ENCODE measurements around the gene ATP2C1. TPM values are rescaled to one million over a fixed set of nuclear protein-coding genes. Genes with fewer than 3 reads are reported as not detected.

ATP2C1 gene

DNA sequence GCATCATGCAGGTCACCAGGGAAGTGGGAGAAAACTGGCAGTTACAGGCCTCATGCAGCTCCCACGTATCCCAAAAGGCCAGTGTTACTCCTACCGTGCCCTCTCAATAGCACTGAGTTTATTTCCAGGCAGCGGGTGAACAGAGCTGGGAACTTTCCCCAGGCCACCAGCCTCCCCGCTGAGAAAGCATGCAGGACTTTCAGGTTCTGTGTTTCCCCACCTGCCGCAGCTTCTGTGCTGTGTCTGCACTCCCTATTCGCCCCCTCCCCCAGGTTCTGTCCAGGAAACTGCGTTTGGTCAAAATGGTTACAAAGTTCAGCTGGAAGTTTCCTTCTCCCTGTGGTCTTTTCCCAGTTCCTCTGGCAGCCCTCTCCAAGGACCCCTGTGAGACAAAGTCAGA is 154.1 kb downstream of the ATP2C1 start:
- H4K8ac ChIP-seq (ENCODE audit: low read depth, low read length), result no peak overlapping the region
- H3K36me3 ChIP-seq (replicated peaks in 1 of 2; ENCODE audit: control insufficient read depth in 2 of 2, insufficient read depth in 2 of 2, low read length in 2 of 2), result no peaks in the 10 kb centered on the region
- H2AFZ ChIP-seq (ENCODE audit: low read length), result peak overlapping the region; percentile 15
- H2BK120ac ChIP-seq (ENCODE audit: low read depth, low read length), result no peak overlapping the region
- H2AK5ac ChIP-seq (ENCODE audit: low read depth, low read length), result no peak overlapping the region
- H3K27ac ChIP-seq (replicated peaks; ENCODE audit: low read length), result no peak overlapping the region
- H3K9ac ChIP-seq (ENCODE audit: low read depth, low read length, poor library complexity), result no peak overlapping the region
- no peak overlapping the region for H2BK5ac ChIP-seq (ENCODE audit: low read length)
- H3K18ac ChIP-seq (ENCODE audit: low read length), result peak overlapping the region; percentile 19
- H3K4me3 ChIP-seq (ENCODE audit: low read length in 2 of 2), result no peak overlapping the region
- no peaks in the 10 kb centered on the region for H3K9me3 ChIP-seq (replicated peaks in 1 of 2; ENCODE audit: control insufficient read depth in 2 of 2, insufficient read depth in 1 of 2, low read depth in 1 of 2, low read length in 2 of 2)
- no CpG with 5 or more reads among the region's 7 CpGs for WGBS, 2 donors (ENCODE audit: extremely low coverage in 2 of 2, insufficient read length in 2 of 2, insufficient replicate concordance in 1 of 2)
- H3K4me2 ChIP-seq (ENCODE audit: insufficient read depth, low read length, poor library complexity, severe bottlenecking), result no peak overlapping the region
- H3K23ac ChIP-seq (ENCODE audit: low read depth, low read length, poor library complexity), result no peak overlapping the region
- peak overlapping the region; percentile 38 for H3K14ac ChIP-seq (ENCODE audit: low read length)
- no peak overlapping the region for H4K91ac ChIP-seq (ENCODE audit: low read depth, low read length, poor library complexity)
- DNase-seq (ENCODE audit: low spot score), result no peak
- no peaks in the 10 kb centered on the region for H3K27me3 ChIP-seq (ENCODE audit: control insufficient read depth in 3 of 3, insufficient read depth in 3 of 3, low read depth in 1 of 3, low read length in 3 of 3)
- no peak overlapping the region for H2BK15ac ChIP-seq (ENCODE audit: low read length)
- peaks cover 0 to 6% of the 10 kb centered on the region in 2 donors for H3K4me1 ChIP-seq (ENCODE audit: control insufficient read depth in 2 of 2, insufficient read depth in 1 of 2, low read depth in 1 of 2, low read length in 2 of 2)
- no peak overlapping the region for H3K4ac ChIP-seq (ENCODE audit: low read length)
- no peaks in the 10 kb centered on the region for H3K79me1 ChIP-seq (ENCODE audit: low read depth, low read length)
- no peak overlapping the region for H2BK12ac ChIP-seq (ENCODE audit: low read length)

DNA sequence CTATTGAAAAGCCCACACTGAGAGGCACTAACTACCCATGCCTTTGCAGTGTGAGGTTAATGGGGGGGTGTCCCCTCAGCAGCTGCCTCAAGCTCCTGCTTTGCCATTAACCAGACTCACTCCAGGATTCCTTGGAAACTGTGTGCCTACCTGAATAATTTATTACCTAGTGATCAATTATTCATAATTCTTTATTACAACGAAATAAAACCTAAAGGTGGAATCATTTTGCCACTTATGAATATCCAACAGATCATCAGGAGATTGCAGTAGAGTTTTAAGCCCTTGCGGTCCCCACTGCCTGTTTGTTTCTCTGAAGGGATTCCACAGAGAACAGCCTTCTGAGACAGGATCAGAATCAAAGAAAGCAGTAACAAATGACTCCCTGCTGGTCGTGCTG is 156.1 kb downstream of the ATP2C1 start:
- Histone ChIP-seq H4K8ac (ENCODE audit: low read depth, low read length) (no peak overlapping the region), H2AK5ac (ENCODE audit: low read depth, low read length) (no peak overlapping the region), H3K4me3 (ENCODE audit: low read length in 2 of 2) (no peak overlapping the region), H3K27ac (replicated peaks; ENCODE audit: low read length) (no peak overlapping the region), H3K4me1 (ENCODE audit: control insufficient read depth in 2 of 2, insufficient read depth in 1 of 2, low read depth in 1 of 2, low read length in 2 of 2) (peaks cover 0 to 6% of the 10 kb centered on the region in 2 donors), H2AFZ (ENCODE audit: low read length) (peak overlapping the region; percentile 21), H3K27me3 (ENCODE audit: control insufficient read depth in 3 of 3, insufficient read depth in 3 of 3, low read depth in 1 of 3, low read length in 3 of 3) (no peaks in the 10 kb centered on the region), H2BK12ac (ENCODE audit: low read length) (no peak overlapping the region), H3K79me1 (ENCODE audit: low read depth, low read length) (no peaks in the 10 kb centered on the region), H3K9me3 (replicated peaks in 1 of 2; ENCODE audit: control insufficient read depth in 2 of 2, insufficient read depth in 1 of 2, low read depth in 1 of 2, low read length in 2 of 2) (no peaks in the 10 kb centered on the region), H2BK15ac (ENCODE audit: low read length) (no peak overlapping the region), H2BK5ac (ENCODE audit: low read length) (no peak overlapping the region), H4K91ac (ENCODE audit: low read depth, low read length, poor library complexity) (no peak overlapping the region), H3K4me2 (ENCODE audit: insufficient read depth, low read length, poor library complexity, severe bottlenecking) (peak overlapping the region; percentile 14), H3K23ac (ENCODE audit: low read depth, low read length, poor library complexity) (no peak overlapping the region), H3K18ac (ENCODE audit: low read length) (no peak overlapping the region), H3K4ac (ENCODE audit: low read length) (no peak overlapping the region), H3K9ac (ENCODE audit: low read depth, low read length, poor library complexity) (no peak overlapping the region), H3K36me3 (replicated peaks in 1 of 2; ENCODE audit: control insufficient read depth in 2 of 2, insufficient read depth in 2 of 2, low read length in 2 of 2) (no peaks in the 10 kb centered on the region), H3K14ac (ENCODE audit: low read length) (no peak overlapping the region), H2BK120ac (ENCODE audit: low read depth, low read length) (no peak overlapping the region)
- WGBS, 2 donors (ENCODE audit: extremely low coverage in 2 of 2, insufficient read length in 2 of 2, insufficient replicate concordance in 1 of 2), result no CpG with 5 or more reads among the region's 3 CpGs
- no peak for DNase-seq (ENCODE audit: low spot score)

- Histone ChIP-seq H3K4ac (ENCODE audit: low read length) (no peak overlapping the region), H2AK5ac (ENCODE audit: low read depth, low read length) (no peak overlapping the region), H3K4me2 (ENCODE audit: insufficient read depth, low read length, poor library complexity, severe bottlenecking) (no peak overlapping the region), H3K14ac (ENCODE audit: low read length) (no peak overlapping the region), H3K9ac (ENCODE audit: low read depth, low read length, poor library complexity) (no peak overlapping the region), H3K18ac (ENCODE audit: low read length) (no peak overlapping the region), H4K91ac (ENCODE audit: low read depth, low read length, poor library complexity) (no peak overlapping the region), H3K79me1 (ENCODE audit: low read depth, low read length) (no peaks in the 10 kb centered on the region), H2BK12ac (ENCODE audit: low read length) (no peak overlapping the region), H3K23ac (ENCODE audit: low read depth, low read length, poor library complexity) (no peak overlapping the region), H3K36me3 (replicated peaks in 1 of 2; ENCODE audit: control insufficient read depth in 2 of 2, insufficient read depth in 2 of 2, low read length in 2 of 2) (no peaks in the 10 kb centered on the region), H3K4me3 (ENCODE audit: low read length in 2 of 2) (no peak overlapping the region), H3K9me3 (replicated peaks in 1 of 2; ENCODE audit: control insufficient read depth in 2 of 2, insufficient read depth in 1 of 2, low read depth in 1 of 2, low read length in 2 of 2) (no peaks in the 10 kb centered on the region), H2BK120ac (ENCODE audit: low read depth, low read length) (no peak overlapping the region), H2BK15ac (ENCODE audit: low read length) (no peak overlapping the region), H2AFZ (ENCODE audit: low read length) (no peak overlapping the region), H3K27ac (replicated peaks; ENCODE audit: low read length) (no peak overlapping the region), H2BK5ac (ENCODE audit: low read length) (no peak overlapping the region), H3K27me3 (ENCODE audit: control insufficient read depth in 3 of 3, insufficient read depth in 3 of 3, low read depth in 1 of 3, low read length in 3 of 3) (no peaks in the 10 kb centered on the region), H4K8ac (ENCODE audit: low read depth, low read length) (no peak overlapping the region), H3K4me1 (ENCODE audit: control insufficient read depth in 2 of 2, insufficient read depth in 1 of 2, low read depth in 1 of 2, low read length in 2 of 2) (peaks cover 0 to 6% of the 10 kb centered on the region in 2 donors)
- no peak for DNase-seq (ENCODE audit: low spot score)
- WGBS, 2 donors (ENCODE audit: extremely low coverage in 2 of 2, insufficient read length in 2 of 2, insufficient replicate concordance in 1 of 2), result no CpG with 5 or more reads among the region's 3 CpGs
These were observed 159.4 kb downstream of the ATP2C1 start for GRCh38 chr3:131053043-131053859.

Small RNAs within 50 kb of the gene (small RNA-seq; reads per million reads assigned to genes)
- not detected for gene RF00019 (ENCODE audit: insufficient read depth)

Measured in neuronal stem cell (in vitro differentiated cells).